ENCODE results near the gene MANF.

MANF gene

DNA sequence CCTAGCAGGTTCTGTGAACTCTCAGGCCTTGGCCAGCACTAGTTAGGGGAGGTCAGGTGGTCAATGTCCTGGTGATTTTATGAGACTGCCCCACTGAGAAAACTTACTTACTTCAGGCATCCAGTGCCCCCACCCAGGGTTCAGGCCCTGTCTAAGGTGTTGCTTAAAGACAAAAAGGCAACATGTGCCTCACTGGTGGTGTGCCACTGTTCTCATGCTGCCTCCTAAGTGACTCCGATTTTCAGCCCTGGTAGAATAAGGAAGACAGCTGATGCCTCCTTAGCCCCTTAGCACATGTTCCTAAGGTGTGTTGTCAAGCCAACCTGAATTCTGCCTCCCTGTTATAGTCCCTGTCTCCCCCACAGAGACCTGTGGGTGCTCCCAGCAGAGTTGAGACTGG, 11.3 kb downstream of the MANF start:
- Histone ChIP-seq H2AFZ (ENCODE audit: low read depth, low read length) (no peak overlapping the region), H3K9ac (ENCODE audit: low read length) (no peak overlapping the region), H3K4me2 (ENCODE audit: low read length) (no peak overlapping the region), H4K20me1 (ENCODE audit: insufficient read depth, low read length) (peaks cover 53% of the 10 kb centered on the region), H3K36me3 (replicated peaks; ENCODE audit: low read depth, low read length) (peaks cover 64% of the 10 kb centered on the region), H3K9me3 (ENCODE audit: insufficient read depth, low read length) (no peaks in the 10 kb centered on the region), H3K27me3 (ENCODE audit: low read depth, low read length) (no peaks in the 10 kb centered on the region), H3K4me3 (ENCODE audit: low read length) (no peak overlapping the region), H3K27ac (ENCODE audit: low read length) (no peak overlapping the region), H3K4me1 (ENCODE audit: low read length) (peaks cover 16% of the 10 kb centered on the region), H3K79me2 (ENCODE audit: low read length) (peaks cover 62% of the 10 kb centered on the region)
- TF ChIP-seq, protein P1, sequence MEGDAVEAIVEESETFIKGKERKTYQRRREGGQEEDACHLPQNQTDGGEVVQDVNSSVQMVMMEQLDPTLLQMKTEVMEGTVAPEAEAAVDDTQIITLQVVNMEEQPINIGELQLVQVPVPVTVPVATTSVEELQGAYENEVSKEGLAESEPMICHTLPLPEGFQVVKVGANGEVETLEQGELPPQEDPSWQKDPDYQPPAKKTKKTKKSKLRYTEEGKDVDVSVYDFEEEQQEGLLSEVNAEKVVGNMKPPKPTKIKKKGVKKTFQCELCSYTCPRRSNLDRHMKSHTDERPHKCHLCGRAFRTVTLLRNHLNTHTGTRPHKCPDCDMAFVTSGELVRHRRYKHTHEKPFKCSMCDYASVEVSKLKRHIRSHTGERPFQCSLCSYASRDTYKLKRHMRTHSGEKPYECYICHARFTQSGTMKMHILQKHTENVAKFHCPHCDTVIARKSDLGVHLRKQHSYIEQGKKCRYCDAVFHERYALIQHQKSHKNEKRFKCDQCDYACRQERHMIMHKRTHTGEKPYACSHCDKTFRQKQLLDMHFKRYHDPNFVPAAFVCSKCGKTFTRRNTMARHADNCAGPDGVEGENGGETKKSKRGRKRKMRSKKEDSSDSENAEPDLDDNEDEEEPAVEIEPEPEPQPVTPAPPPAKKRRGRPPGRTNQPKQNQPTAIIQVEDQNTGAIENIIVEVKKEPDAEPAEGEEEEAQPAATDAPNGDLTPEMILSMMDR (IDR thresholded peaks at IDR 0.05; ENCODE audit: low read depth, low read length), result no peak
- TF ChIP-seq EZH2phosphoT487 (IDR thresholded peaks at IDR 0.05; ENCODE audit: low read depth), result no peak

GRCh38 chr3:51397392-51397791, 12.3 kb downstream of the MANF start:
- Histone ChIP-seq H3K27ac (ENCODE audit: low read length) (no peak overlapping the region), H4K20me1 (ENCODE audit: insufficient read depth, low read length) (peaks cover 49% of the 10 kb centered on the region), H3K4me2 (ENCODE audit: low read length) (no peak overlapping the region), H3K9ac (ENCODE audit: low read length) (no peak overlapping the region), H3K4me3 (ENCODE audit: low read length) (no peak overlapping the region), H2AFZ (ENCODE audit: low read depth, low read length) (no peak overlapping the region), H3K9me3 (ENCODE audit: insufficient read depth, low read length) (no peaks in the 10 kb centered on the region), H3K79me2 (ENCODE audit: low read length) (peaks cover 52% of the 10 kb centered on the region), H3K27me3 (ENCODE audit: low read depth, low read length) (no peaks in the 10 kb centered on the region), H3K36me3 (replicated peaks; ENCODE audit: low read depth, low read length) (peaks cover 66% of the 10 kb centered on the region), H3K4me1 (ENCODE audit: low read length) (peaks cover 13% of the 10 kb centered on the region)
- no peak for TF ChIP-seq EZH2phosphoT487 (IDR thresholded peaks at IDR 0.05; ENCODE audit: low read depth)
- TF ChIP-seq, protein P1 (IDR thresholded peaks at IDR 0.05; ENCODE audit: low read depth, low read length), result no peak

DNA sequence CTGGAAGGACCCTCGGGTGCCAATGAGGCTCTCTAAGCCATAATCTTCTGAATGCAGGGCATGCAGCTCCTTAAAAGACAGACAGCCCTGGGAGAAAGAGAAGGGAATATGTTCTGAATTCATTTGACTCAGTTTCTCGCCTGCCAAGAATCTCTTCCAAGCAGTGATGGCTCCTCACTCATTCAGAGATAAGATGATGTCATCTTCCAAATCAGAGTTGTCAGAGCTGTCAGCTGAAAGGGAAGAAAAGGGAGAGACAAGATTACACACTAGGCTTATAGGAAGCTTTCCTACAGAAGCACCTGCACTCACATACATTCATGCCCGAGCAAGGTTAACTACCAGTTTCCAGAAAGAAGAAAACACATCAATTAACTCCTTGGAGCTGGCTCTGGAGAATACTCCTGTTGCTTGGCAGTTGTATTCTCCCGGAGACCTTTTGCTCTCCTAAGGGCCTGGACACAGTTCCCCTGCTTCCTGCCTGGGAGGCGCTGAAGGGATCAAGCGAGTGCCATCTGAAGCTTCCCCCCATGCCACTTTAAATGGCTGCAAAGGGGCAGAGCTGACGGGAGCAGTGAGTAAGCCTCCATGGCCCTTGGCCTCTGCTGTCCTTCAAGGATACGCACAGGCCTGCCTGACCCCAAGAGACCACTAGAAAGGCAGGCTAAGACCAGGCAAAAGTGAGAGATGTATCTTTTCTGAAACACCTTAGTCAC, 13.7 kb downstream of the MANF start:
- TF ChIP-seq, protein P1 (IDR thresholded peaks at IDR 0.05; ENCODE audit: low read depth, low read length), result no peak
- no peak for TF ChIP-seq EZH2phosphoT487 (IDR thresholded peaks at IDR 0.05; ENCODE audit: low read depth)
- Histone ChIP-seq H3K27ac (ENCODE audit: low read length) (no peak overlapping the region), H4K20me1 (ENCODE audit: insufficient read depth, low read length) (peaks cover 37% of the 10 kb centered on the region), H3K27me3 (ENCODE audit: low read depth, low read length) (no peaks in the 10 kb centered on the region), H2AFZ (ENCODE audit: low read depth, low read length) (no peak overlapping the region), H3K4me1 (ENCODE audit: low read length) (peaks cover 7% of the 10 kb centered on the region; the same call in 1 of the 2 replicates), H3K4me3 (ENCODE audit: low read length) (no peak overlapping the region), H3K79me2 (ENCODE audit: low read length) (peaks cover 39% of the 10 kb centered on the region), H3K9ac (ENCODE audit: low read length) (no peak overlapping the region), H3K9me3 (ENCODE audit: insufficient read depth, low read length) (no peaks in the 10 kb centered on the region), H3K36me3 (replicated peaks; ENCODE audit: low read depth, low read length) (peaks cover 60% of the 10 kb centered on the region), H3K4me2 (ENCODE audit: low read length) (no peak overlapping the region)

GRCh38 chr3:51400166-51400565, 15.1 kb downstream of the MANF start:
- H3K36me3 ChIP-seq (replicated peaks; ENCODE audit: low read depth, low read length), result peaks cover 56% of the 10 kb centered on the region
- no peak overlapping the region for H2AFZ ChIP-seq (ENCODE audit: low read depth, low read length)
- no peaks in the 10 kb centered on the region for H3K27me3 ChIP-seq (ENCODE audit: low read depth, low read length)
- no peak for TF ChIP-seq EZH2phosphoT487 (IDR thresholded peaks at IDR 0.05; ENCODE audit: low read depth)
- TF ChIP-seq, protein P1 (IDR thresholded peaks at IDR 0.05; ENCODE audit: low read depth, low read length), result no peak
- H3K27ac ChIP-seq (ENCODE audit: low read length), result no peak overlapping the region
- peaks cover 23% of the 10 kb centered on the region for H4K20me1 ChIP-seq (ENCODE audit: insufficient read depth, low read length)
- peaks cover 32% of the 10 kb centered on the region for H3K79me2 ChIP-seq (ENCODE audit: low read length)
- no peak overlapping the region for H3K9ac ChIP-seq (ENCODE audit: low read length)
- H3K9me3 ChIP-seq (ENCODE audit: insufficient read depth, low read length), result no peaks in the 10 kb centered on the region
- no peak overlapping the region for H3K4me2 ChIP-seq (ENCODE audit: low read length)
- H3K4me1 ChIP-seq (ENCODE audit: low read length), result no peaks in the 10 kb centered on the region
- no peak overlapping the region for H3K4me3 ChIP-seq (ENCODE audit: low read length)

Data from OCI-LY3 (cell line).